Inflammatory macrophage treated with lipopolysaccharide for 1 hour (primary cell): ENCODE data around the gene ZNF764.
"Not testable (repeated sequence)": the region's sequence is repeated elsewhere in the genome, so short reads cannot be mapped to it uniquely, and the experiment has no call there.

Experiments
- DNase-seq, 2 donors: peaks; one replicate each; pipeline ENCODE4 v3.0.0-alpha.2; 2020 to 2022

ZNF764 gene

DNA sequence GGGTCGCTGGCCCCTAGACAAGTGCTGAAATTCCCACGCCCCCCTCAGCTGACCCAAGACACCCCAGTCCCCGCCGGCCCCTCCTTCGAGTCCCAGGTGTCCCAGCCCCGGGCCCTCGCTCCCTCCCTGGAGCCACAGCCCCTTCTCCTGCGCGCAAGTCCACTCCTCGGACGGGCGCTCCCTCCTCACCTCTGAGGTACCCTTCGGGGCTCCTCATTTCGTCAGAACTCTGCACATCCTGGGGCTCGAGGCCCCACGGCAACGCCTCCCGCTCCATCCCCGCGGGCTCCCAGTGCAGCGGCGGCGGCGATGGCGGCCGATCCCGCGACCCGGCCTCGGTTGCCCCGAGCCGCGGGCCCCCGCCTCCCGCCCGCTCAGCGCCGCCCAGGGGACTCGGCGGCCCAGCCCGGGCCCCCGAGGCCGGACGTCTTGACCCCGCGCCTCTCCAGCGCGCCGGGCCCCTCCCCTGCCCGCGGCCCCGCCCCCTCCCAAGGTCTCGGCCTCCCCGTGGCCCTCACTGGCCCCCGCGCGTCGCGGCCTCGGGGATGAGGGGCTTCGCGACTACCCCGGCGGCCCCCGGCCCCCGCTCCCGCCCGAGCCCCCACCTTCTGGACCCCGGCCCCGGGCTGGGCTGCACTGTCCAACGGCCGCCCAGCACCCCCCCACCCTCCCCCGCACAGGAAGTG lies 31.9 kb downstream of the ZNF764 start, which contains the start of gene ZNF768:
Gene ZNF768 (minus strand): TSS at position 430 of the 686 bp plus-strand sequence. CDS start 153 bp downstream, at position 277.
- no peak for DNase-seq

GRCh38 chr16:30525844-30526136 lies 32.4 kb downstream of the ZNF764 start:
- DNase-seq = no peak

DNA sequence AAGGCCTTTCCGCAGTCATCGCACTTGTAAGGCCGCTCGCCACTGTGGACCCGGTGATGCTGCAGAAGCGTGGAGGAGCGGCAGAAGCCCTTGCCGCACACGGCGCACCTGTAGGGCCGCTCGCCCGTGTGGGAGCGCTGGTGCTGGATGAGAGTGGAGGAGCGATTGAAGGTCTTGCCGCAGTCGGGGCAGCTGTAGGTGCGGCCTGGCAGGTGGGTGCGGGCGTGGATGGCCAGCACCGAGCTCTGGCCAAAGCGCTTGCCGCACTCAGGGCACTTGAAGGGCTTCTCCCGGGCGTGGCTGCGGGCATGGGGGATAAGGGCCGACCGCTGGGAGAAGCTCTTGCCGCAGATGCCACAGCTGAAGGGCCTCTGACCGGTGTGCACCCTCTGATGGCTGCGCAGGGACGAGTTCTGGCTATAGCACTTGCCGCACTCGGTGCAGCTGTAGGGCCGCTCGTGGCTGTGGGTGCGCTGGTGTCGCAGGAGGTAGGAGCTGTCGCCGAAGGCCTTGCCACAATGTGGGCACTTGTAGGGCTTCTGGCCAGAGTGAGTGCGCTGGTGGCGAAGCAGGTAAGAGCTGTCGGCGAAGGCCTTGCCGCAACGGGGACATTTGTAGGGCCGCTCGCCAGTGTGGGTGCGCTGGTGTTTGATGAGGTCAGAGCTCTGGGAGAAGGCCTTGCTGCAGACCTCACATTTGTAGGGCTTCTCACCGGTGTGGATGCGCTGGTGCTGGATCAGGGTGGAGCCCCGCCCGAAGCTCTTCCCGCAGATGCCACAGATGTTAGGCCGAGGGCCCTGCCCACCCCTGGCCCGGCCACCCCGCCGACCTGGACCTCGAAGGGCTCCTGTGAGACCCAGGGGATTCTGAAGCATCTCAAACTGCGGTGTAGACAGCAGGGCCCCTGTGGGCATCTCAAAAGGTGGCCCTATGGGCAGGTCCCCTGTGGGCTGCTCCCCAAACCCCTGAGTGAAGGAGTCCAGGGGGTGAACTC lies 33.3 kb downstream of the ZNF764 start:
- no peak for DNase-seq

- DNase-seq = no peak
Observed at GRCh38 chr16:30523768-30524574, 34.2 kb downstream of the ZNF764 start.

GRCh38 chr16:30522702-30523463 lies 35.3 kb downstream of the ZNF764 start:
- not testable (repeated sequence) for DNase-seq

- no peak for DNase-seq
Observed at GRCh38 chr16:30521873-30522641, 36.1 kb downstream of the ZNF764 start.

DNA sequence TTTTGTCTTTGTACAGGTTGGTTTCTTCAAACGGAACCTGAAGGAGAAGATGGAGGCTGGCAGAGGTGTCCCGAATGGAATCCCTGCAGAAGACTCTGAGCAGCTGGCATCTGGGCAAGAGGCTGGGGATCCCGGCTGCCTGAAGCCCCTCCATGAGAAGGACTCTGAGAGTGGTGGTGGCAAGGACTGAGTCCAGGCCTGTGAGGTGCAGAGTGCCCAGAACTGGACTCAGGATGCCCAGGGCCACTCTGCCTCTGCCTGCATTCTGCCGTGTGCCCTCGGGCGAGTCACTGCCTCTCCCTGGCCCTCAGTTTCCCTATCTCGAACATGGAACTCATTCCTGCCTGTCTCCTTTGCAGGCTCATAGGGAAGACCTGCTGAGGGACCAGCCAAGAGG lies 36.7 kb downstream of the ZNF764 start:
- DNase-seq = no peak

GRCh38 chr16:30519120-30520049 lies 38.8 kb downstream of the ZNF764 start:
- no peak for DNase-seq

DNA sequence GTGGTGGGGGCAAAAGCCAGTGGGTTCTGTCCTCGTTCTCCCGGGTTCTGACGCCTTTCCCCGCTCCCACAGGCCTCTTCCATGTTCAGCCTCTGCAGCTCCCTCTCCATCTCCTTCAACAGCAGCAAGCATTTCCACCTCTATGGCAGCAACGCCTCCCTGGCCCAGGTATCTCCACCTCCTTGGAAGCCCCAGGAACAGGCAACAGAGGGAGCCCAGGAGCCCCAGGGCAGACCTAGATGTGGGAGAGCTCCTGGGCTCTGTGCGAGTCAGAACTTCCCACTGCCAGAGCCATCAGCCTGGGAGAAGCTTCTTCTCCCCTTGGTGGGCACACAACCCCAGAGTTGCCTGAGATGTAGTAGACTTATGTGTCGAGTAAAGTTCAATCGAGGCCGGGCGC lies 39.6 kb downstream of the ZNF764 start:
- DNase-seq = no peak

DNA sequence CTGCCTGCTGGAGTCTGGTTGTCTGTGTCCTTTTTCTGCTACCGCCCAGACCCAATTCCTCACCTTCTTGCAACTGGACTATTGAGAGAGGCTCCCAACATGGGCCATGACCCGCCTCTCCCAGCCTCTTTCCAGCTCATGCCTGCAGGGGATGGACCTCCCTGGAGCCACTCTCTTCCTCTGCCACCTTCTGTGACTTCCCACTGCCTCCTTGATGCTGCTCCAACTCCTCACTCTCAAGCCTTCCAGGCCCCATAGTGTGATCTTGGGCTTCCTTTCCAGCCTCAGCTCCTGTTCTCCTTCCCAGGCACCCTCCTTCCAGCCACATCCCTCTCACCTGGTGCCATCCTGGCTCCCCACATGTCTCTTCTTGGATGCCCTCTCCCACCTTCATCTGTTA lies 42.9 kb downstream of the ZNF764 start:
- DNase-seq = no peak

- DNase-seq = no peak
Observed at GRCh38 chr16:30511509-30511908, 46.7 kb downstream of the ZNF764 start.

DNA sequence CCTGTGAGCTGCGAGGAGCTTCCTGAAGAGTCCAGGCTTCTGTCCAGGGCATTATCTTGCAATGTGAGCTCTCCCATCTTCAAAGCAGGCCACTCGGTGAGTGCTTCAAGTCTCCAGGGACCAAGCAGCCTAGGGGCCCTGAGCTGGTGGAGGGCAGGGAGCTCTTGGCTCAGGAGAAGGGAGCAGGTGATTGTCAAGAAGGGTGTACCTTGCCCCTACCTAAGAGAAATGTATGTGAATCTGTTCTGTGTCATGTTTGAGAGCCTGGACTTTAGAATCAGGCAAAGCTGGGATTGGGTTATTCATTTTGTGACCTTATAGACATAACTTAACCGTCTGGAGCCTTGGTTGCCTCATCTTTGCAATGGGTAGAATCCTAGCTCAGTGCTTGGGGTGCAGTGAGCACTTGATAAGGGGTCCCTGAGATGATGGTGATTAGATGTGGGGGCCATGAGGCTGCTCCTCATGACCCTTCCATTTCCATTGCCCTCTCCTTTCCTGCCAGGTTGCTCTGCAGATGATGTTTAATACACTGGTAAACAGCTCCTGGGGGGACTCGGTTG lies 47.7 kb downstream of the ZNF764 start:
- no peak for DNase-seq

GRCh38 chr16:30509081-30509765 lies 49.0 kb downstream of the ZNF764 start:
- DNase-seq = no peak
